ENCODE measurements around the gene ADAMTS2.

- no peak for TF ChIP-seq CTCF (IDR thresholded peaks at IDR 0.05)
- TF ChIP-seq POLR2A (IDR thresholded peaks at IDR 0.05) = no peak
Observed at GRCh38 chr5:179393078-179393477, 47.8 kb upstream of the ADAMTS2 start.

All from lower leg skin (tissue), 3 donors.